Fibroblast of lung (primary cell): Measurements from ENCODE around the gene ERF.

Source experiments
- CTCF ChIP-seq, 2 donors: IDR thresholded peaks in 1 of 2; conservative IDR thresholded peaks in 1 of 2; 1 replicate in 1 of 2; 2 replicates in 1 of 2; pipeline ENCODE4 v1.5.1; 2011 to 2012; ENCODE audit warnings: low read length in 2 of 2, control low read depth in 1 of 2, inconsistent platforms in 1 of 2, low read depth in 1 of 2, mild to moderate bottlenecking in 1 of 2
- EZH2 ChIP-seq: IDR thresholded peaks from 2 replicates; pipeline ENCODE4 v1.5.1; 2012; ENCODE audit warnings: low read length, control low read depth, mild to moderate bottlenecking; ENCODE audit errors: missing control alignments

- no peak for TF ChIP-seq CTCF (conservative IDR thresholded peaks at IDR 0.05 in 1 of 2, IDR thresholded peaks at IDR 0.05 in 1 of 2; ENCODE audit: low read depth in 1 of 2, low read length in 2 of 2)
- no peak for TF ChIP-seq EZH2
These were observed 26.4 kb upstream of the ERF start for GRCh38 chr19:42281146-42281826.
